AG08396 (cell line): Measurements from ENCODE around the gene FBXO17.
"Not testable (repeated sequence)": the region's sequence is repeated elsewhere in the genome, so short reads cannot be mapped to it uniquely, and the experiment has no call there.

Experiments used
- DNase-seq: peaks from one replicate; pipeline ENCODE4 v3.0.0; 2012; ENCODE audit warnings: low spot score, mixed read lengths

FBXO17 gene

GRCh38 chr19:38975214-38975860 is at the start of gene FBXO17:
FBXO17 (minus strand) TSS chr19:38975742; CDS start chr19:38950319, 25,423 bp downstream.
- DNase-seq: peak; percentile 79

- DNase-seq: no peak
Observed at GRCh38 chr19:39024875-39025641, 49.5 kb upstream of the FBXO17 start.

GRCh38 chr19:39021063-39021462 is 45.5 kb upstream of the FBXO17 start:
- DNase-seq: no peak

GRCh38 chr19:39017646-39018045 is 42.1 kb upstream of the FBXO17 start:
- DNase-seq: no peak

GRCh38 chr19:39017026-39017425 is 41.5 kb upstream of the FBXO17 start:
- DNase-seq: no peak

GRCh38 chr19:39014037-39014436 is 38.5 kb upstream of the FBXO17 start:
- no peak for DNase-seq

- DNase-seq: no peak
Observed at GRCh38 chr19:39009001-39009400, 33.5 kb upstream of the FBXO17 start.

GRCh38 chr19:39008137-39008536 is 32.6 kb upstream of the FBXO17 start:
- DNase-seq: no peak

- no peak for DNase-seq
Observed at GRCh38 chr19:39007096-39007495, 31.6 kb upstream of the FBXO17 start.

GRCh38 chr19:39004403-39004802 is 28.9 kb upstream of the FBXO17 start:
- DNase-seq: no peak

GRCh38 chr19:39003796-39004195 is 28.3 kb upstream of the FBXO17 start:
- DNase-seq: no peak

- DNase-seq: no peak
Observed at GRCh38 chr19:39003188-39003587, 27.6 kb upstream of the FBXO17 start.

- DNase-seq: no peak
Observed at GRCh38 chr19:39001041-39001440, 25.5 kb upstream of the FBXO17 start.

- DNase-seq: not testable (repeated sequence)
Observed at GRCh38 chr19:38997576-38997975, 22.0 kb upstream of the FBXO17 start.

GRCh38 chr19:38993271-38993670 is 17.7 kb upstream of the FBXO17 start:
- peak; percentile 30 for DNase-seq

- DNase-seq: no peak
Observed at GRCh38 chr19:38990949-38991697, 15.6 kb upstream of the FBXO17 start.

GRCh38 chr19:38989614-38990013 is 14.1 kb upstream of the FBXO17 start:
- not testable (repeated sequence) for DNase-seq

GRCh38 chr19:38989066-38989605 is 13.6 kb upstream of the FBXO17 start:
- DNase-seq: no peak

- DNase-seq: not testable (repeated sequence)
Observed at GRCh38 chr19:38988627-38989026, 13.1 kb upstream of the FBXO17 start.

GRCh38 chr19:38987745-38988144 is 12.2 kb upstream of the FBXO17 start:
- DNase-seq: not testable (repeated sequence)

GRCh38 chr19:38985262-38985661 is 9.7 kb upstream of the FBXO17 start:
- DNase-seq: no peak

GRCh38 chr19:38980583-38981374 is 5.2 kb upstream of the FBXO17 start:
- DNase-seq: no peak
